Endothelial cell of umbilical vein (primary cell): ENCODE measurements around the gene TMIE. TPM values are rescaled to one million over a fixed set of nuclear protein-coding genes. Genes with fewer than 3 reads are reported as not detected.

ENCODE experiments used
- BruUV-seq: library from RNA; stranded (reverse); fragments of 400-500 nt; replicated peaks from 2 replicates; lab custom pipeline; 2021; lab: Mats Ljungman, UMichigan
- CTCF ChIA-PET: fragments of 300-600, 350-600 bp; sonication (Branson Sonifier 250); formaldehyde crosslinking; loops from one replicate; lab custom pipeline; 2021; ENCODE audit warnings: antibody characterized with exemption, inconsistent platforms; lab: Charles Lee
- POLR2A ChIA-PET: fragments of 300-600, 350-600 bp; sonication (Branson Sonifier 250); formaldehyde crosslinking; loops from one replicate; lab custom pipeline; 2021; ENCODE audit warnings: antibody characterized with exemption, inconsistent platforms; lab: Charles Lee
- DNase-seq: peaks from one replicate; pipeline ENCODE4 v3.0.0-alpha.2; 2011; ENCODE audit warnings: low read depth, low spot score
- FAIRE-seq: peaks from 2 replicates; lab custom pipeline; 2011; peaks lifted over from hg19 to GRCh38; lab: Jason Lieb, UNC
- H2AFZ ChIP-seq: 2 replicates; pipeline ENCODE4 v1.6.0; 2012; ENCODE audit warnings: low read depth, low read length, control low read depth, inconsistent platforms
- H3K27ac ChIP-seq: 2 replicates; pipeline ENCODE4 v1.5.1; 2011; ENCODE audit warnings: low read depth, mild to moderate bottlenecking, control low read depth, low read length, moderate library complexity; ENCODE audit not compliant: insufficient read depth
- H3K27me3 ChIP-seq, 2 experiments: 2 replicates each; pipeline versions ENCODE4 v1.6.0 to v1.6.1; 2011; ENCODE audit warnings: low read length in 2 of 2, mixed read lengths in 1 of 2; ENCODE audit not compliant: control insufficient read depth in 2 of 2, insufficient read depth in 2 of 2
- H3K36me3 ChIP-seq, 2 experiments: 2 replicates in 1 of 2; 3 replicates in 1 of 2; pipeline ENCODE4 v1.5.1; 2011; ENCODE audit warnings: low read length in 2 of 2, mild to moderate bottlenecking in 1 of 2, moderate library complexity in 1 of 2; ENCODE audit not compliant: control insufficient read depth in 2 of 2, insufficient read depth in 2 of 2; ENCODE audit errors: extremely low read depth in 1 of 2
- H3K4me1 ChIP-seq: 3 replicates; pipeline ENCODE4 v1.5.1; 2011; ENCODE audit warnings: mild to moderate bottlenecking, low read length; ENCODE audit not compliant: control insufficient read depth, insufficient read depth; ENCODE audit errors: extremely low read depth
- H3K4me2 ChIP-seq: 2 replicates; pipeline ENCODE4 v1.6.1; 2011; ENCODE audit warnings: low read length, control low read depth, mixed read lengths; ENCODE audit not compliant: insufficient read depth
- H3K4me3 ChIP-seq, 3 experiments: fragments of 200-600 bp in 1 of 3; sonication (generic), shearing (Covaris generic) in 1 of 3; replicated peaks in 1 of 3; 2 replicates each; pipeline ENCODE4 v1.5.1; 2011 to 2016; ENCODE audit warnings: control low read depth in 3 of 3, low read length in 3 of 3, mild to moderate bottlenecking in 2 of 3, inconsistent platforms in 1 of 3, low read depth in 1 of 3, moderate library complexity in 1 of 3; ENCODE audit not compliant: insufficient read depth in 1 of 3
- H3K79me2 ChIP-seq: 2 replicates; pipeline ENCODE4 v1.6.0; 2012; ENCODE audit warnings: low read length, inconsistent platforms; ENCODE audit not compliant: control insufficient read depth, insufficient read depth
- H3K9ac ChIP-seq: replicated peaks from 2 replicates; pipeline ENCODE3; 2011; ENCODE audit warnings: low read length, control low read depth; ENCODE audit not compliant: insufficient read depth; ENCODE audit errors: extremely low read depth
- H3K9me1 ChIP-seq: replicated peaks from 3 replicates; pipeline ENCODE4 v1.6.0; 2011; ENCODE audit warnings: mild to moderate bottlenecking, low read length; ENCODE audit not compliant: control insufficient read depth, insufficient read depth; ENCODE audit errors: extremely low read depth
- H3K9me3 ChIP-seq: replicated peaks from 2 replicates; pipeline ENCODE4 v1.5.1; 2012; ENCODE audit warnings: low read length, inconsistent platforms; ENCODE audit not compliant: control insufficient read depth, insufficient read depth
- H4K20me1 ChIP-seq: replicated peaks from 2 replicates; pipeline ENCODE3; 2011; ENCODE audit warnings: mild to moderate bottlenecking, low read length; ENCODE audit not compliant: control insufficient read depth, insufficient read depth; ENCODE audit errors: extremely low read depth
- EZH2 ChIP-seq: IDR thresholded peaks from 2 replicates; pipeline ENCODE4 v1.6.1; 2012; ENCODE audit warnings: borderline replicate concordance, low read depth, mild to moderate bottlenecking, moderate library complexity, low read length, inconsistent platforms; ENCODE audit not compliant: severe bottlenecking
- FOS ChIP-seq: IDR thresholded peaks from 2 replicates; pipeline ENCODE4 v1.6.1; 2011; ENCODE audit warnings: mild to moderate bottlenecking, low read length, moderate library complexity, borderline replicate concordance; ENCODE audit not compliant: insufficient read depth
- GATA2 ChIP-seq: IDR thresholded peaks from 2 replicates; pipeline ENCODE4 v1.7.0; 2011; ENCODE audit warnings: low read depth, mild to moderate bottlenecking, moderate library complexity, mixed read lengths, low read length; ENCODE audit not compliant: insufficient read length, insufficient read depth
- JUN ChIP-seq: IDR thresholded peaks from 2 replicates; pipeline ENCODE4 v1.6.1; 2011; ENCODE audit warnings: borderline replicate concordance, low read depth; ENCODE audit not compliant: insufficient read length, insufficient read depth
- POLR2AphosphoS5 ChIP-seq: IDR thresholded peaks from 2 replicates; pipeline ENCODE4 v1.6.1; 2012; ENCODE audit warnings: low read depth, mild to moderate bottlenecking, control low read depth, low read length, moderate library complexity; ENCODE audit not compliant: insufficient read depth
- dilution Hi-C: fragments of 300-500 bp; cut with MboI; formaldehyde crosslinking; loops from one replicate; pipeline ENCODE4 v1.15.0; 2019; ENCODE audit warnings: low sequenced_read_pairs; ENCODE audit not compliant: extremely low pct_ligation_motif_present
- intact Hi-C: fragments of 100-400 bp; cut with micrococcal nuclease; formaldehyde crosslinking; loops from one replicate; pipeline ENCODE4 v1.10.0; 2022
- polyA plus RNA-seq, 4 experiments: library from polyadenylated mRNA; depleted of rRNA in 3 of 4; stranded (reverse) in 3 of 4; unstranded in 1 of 4; fragments of >200 nt; gene quantifications; 2 replicates each; pipeline versions ENCODE4 v1.2.1 to v1.2.3, GENCODE V29; 2011 to 2012; ENCODE audit warnings: missing spikeins in 1 of 4
- total RNA-seq: library from RNA; stranded (reverse); gene quantifications from 2 replicates; pipeline ENCODE4 v1.2.3, GENCODE V29; 2021
- TF ChIP-seq, protein P1 (sequence below), 2 donors: IDR thresholded peaks; 1 replicate in 1 of 2; 2 replicates in 1 of 2; pipeline ENCODE4 v1.5.1; 2011; ENCODE audit warnings: low read length in 2 of 2, mild to moderate bottlenecking in 2 of 2, moderate library complexity in 2 of 2, control low read depth in 1 of 2, inconsistent platforms in 1 of 2, low read depth in 1 of 2; ENCODE audit not compliant: insufficient read depth in 1 of 2; ENCODE audit errors: extremely low read depth in 1 of 2
- TF ChIP-seq, protein P2 (sequence below): IDR thresholded peaks from 2 replicates; pipeline ENCODE4 v1.6.1; 2011; ENCODE audit not compliant: insufficient read depth, insufficient read length

The TMIE gene
- total and polyA plus RNA-seq, 2 donors (not counting 3 experiments of a cell fraction or from before 2014, with no cell fraction given) = 0.15 to 0.27 TPM

DNA sequence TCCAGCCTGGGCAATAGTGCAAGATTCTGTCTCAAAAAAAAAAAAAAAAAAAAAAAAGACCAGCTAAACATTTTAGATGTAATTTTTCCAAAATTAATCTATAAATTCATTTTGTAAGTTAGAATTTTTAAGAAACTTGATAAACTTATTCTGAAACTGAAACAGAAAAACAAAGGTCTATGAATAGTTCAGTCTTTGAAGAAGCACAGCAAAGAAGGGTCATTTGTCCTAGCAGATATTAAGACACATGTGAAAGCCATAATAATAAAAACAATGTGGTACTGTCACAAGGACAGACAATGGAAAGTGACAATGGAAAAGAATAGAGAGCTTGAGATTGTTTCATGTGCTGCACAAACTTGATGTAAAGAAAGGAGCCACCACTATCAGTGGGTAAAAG lies 45.5 kb downstream of the TMIE start:
- H3K4me3 ChIP-seq = no peak overlapping the region
- H3K27me3 ChIP-seq = peaks cover 4 to 7% of the 10 kb centered on the region in 2 experiments
- ChIA-PET POLR2A (interaction anchor here (0.7 kb wide), 1 partner anchor 18 kb away, joined by 3 read pairs; no protein-coding TSS in a partner anchor), CTCF (interaction anchor here (0.6 to 0.8 kb wide), 2 partner anchors 17 to 141 kb away, joined by 3 read pairs; no protein-coding TSS in a partner anchor)
- H3K9me3 ChIP-seq = no peaks in the 10 kb centered on the region
- H3K27ac ChIP-seq = no peak overlapping the region
- H3K9ac ChIP-seq = no peak overlapping the region
- H2AFZ ChIP-seq = no peak overlapping the region
- no peaks in the 10 kb centered on the region for H3K36me3 ChIP-seq
- dilution Hi-C loops (no loop called here), intact Hi-C loops (no loop called here)
- H3K4me2 ChIP-seq = no peak overlapping the region
- no peak for DNase-seq
- H3K4me1 ChIP-seq = no peaks in the 10 kb centered on the region
- H3K9me1 ChIP-seq = no peaks in the 10 kb centered on the region
- no peaks in the 10 kb centered on the region for H3K79me2 ChIP-seq
- no TSS peak for BruUV-seq
- FAIRE-seq = no peak
- TF ChIP-seq FOS = no peak
- TF ChIP-seq POLR2AphosphoS5 = no peak
- no peak for TF ChIP-seq GATA2
- TF ChIP-seq, protein P1, sequence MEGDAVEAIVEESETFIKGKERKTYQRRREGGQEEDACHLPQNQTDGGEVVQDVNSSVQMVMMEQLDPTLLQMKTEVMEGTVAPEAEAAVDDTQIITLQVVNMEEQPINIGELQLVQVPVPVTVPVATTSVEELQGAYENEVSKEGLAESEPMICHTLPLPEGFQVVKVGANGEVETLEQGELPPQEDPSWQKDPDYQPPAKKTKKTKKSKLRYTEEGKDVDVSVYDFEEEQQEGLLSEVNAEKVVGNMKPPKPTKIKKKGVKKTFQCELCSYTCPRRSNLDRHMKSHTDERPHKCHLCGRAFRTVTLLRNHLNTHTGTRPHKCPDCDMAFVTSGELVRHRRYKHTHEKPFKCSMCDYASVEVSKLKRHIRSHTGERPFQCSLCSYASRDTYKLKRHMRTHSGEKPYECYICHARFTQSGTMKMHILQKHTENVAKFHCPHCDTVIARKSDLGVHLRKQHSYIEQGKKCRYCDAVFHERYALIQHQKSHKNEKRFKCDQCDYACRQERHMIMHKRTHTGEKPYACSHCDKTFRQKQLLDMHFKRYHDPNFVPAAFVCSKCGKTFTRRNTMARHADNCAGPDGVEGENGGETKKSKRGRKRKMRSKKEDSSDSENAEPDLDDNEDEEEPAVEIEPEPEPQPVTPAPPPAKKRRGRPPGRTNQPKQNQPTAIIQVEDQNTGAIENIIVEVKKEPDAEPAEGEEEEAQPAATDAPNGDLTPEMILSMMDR (IDR thresholded peaks at IDR 0.05; ENCODE audit: extremely low read depth in 1 of 2, insufficient read depth in 1 of 2, low read depth in 1 of 2, low read length in 2 of 2) = no peak
- TF ChIP-seq EZH2 = no peak
- TF ChIP-seq JUN = no peak
- TF ChIP-seq, protein P2, sequence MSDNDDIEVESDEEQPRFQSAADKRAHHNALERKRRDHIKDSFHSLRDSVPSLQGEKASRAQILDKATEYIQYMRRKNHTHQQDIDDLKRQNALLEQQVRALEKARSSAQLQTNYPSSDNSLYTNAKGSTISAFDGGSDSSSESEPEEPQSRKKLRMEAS = no peak
- H4K20me1 ChIP-seq = no peaks in the 10 kb centered on the region
